GM21576 (cell line): ENCODE results near the gene SCN1A.
"Not testable (repeated sequence)": the region's sequence is repeated elsewhere in the genome, so short reads cannot be mapped to it uniquely, and the experiment has no call there.

Experiments used
- ATAC-seq: cut with Tn5 transposase; IDR thresholded peaks from one replicate; pipeline ENCODE4 v1.9.1; 2021; ENCODE audit warnings: mild to moderate bottlenecking, moderate library complexity; ENCODE audit not compliant: unreplicated experiment

The SCN1A gene

DNA sequence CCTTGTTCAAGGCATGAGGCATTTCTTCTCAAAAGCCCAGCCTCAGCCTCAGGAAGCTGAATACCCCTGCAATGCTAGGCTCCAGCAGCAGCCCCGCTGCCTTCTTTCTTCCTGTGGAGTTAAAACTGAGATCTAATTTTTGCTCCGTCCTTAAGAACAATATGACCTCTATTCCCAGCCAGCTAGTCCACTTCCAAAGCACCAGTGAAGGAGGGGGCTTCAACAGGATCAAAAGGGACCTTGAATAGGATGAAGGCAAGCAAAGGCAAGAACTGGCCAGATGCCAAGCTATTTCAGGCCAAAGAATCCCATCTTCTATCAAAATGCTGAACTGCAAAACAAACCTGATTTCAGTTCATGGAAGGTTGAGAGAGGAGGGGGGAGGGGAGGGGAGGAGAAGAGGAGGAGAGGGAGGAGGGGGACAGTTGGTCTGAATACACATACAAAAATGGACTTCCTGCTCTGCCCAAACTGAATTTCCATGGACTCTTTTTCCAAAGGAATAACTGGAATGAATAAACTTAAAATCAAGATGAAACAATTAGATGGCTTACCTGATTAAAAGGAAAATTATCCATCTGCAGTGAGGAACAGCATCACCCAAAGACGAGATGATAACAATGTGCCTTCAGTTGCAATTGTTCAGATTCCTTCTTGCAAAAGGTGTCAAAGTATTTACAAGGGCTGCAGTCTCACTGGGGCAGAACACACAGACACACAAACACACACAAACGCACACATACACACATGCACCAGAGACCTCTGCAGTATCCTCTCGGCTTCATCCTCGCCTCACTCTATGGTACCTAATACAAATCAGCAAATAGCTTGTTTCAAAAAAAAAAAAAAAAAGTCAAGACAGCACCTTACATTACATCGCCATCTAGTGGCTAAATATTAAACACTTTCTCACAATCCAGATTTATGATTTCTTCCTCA lies at the start of gene SCN1A:
Gene SCN1A, minus strand, starts transcription at position 804 of the 939 bp plus-strand sequence. CDS start 54,399 bp downstream, outside the sequence.
- ATAC-seq = peak; percentile 69

GRCh38 chr2:166173263-166173662 lies 45.4 kb upstream of the SCN1A start:
- no peak for ATAC-seq

DNA sequence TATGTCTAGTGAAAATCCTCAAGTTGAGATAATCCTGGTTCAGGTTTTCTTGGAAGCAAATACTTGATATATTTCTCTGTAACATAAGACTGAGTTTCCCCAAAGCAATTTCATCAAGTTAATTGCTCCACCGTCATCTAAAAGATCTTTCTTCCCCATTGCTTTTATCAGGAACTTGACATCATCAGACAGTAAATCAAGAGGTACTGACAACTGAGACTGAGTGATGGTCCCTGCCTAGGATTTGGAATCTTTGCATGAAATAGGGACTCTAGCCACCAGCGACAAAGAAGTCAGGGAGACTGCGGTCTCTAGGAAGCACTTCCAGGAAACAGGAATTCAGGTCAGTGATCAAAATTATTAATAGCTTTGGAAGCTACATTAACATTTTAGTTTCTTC lies 43.4 kb upstream of the SCN1A start:
- ATAC-seq = no peak

- ATAC-seq = peak; percentile 75
These were observed 42.5 kb upstream of the SCN1A start for GRCh38 chr2:166170356-166170755.

DNA sequence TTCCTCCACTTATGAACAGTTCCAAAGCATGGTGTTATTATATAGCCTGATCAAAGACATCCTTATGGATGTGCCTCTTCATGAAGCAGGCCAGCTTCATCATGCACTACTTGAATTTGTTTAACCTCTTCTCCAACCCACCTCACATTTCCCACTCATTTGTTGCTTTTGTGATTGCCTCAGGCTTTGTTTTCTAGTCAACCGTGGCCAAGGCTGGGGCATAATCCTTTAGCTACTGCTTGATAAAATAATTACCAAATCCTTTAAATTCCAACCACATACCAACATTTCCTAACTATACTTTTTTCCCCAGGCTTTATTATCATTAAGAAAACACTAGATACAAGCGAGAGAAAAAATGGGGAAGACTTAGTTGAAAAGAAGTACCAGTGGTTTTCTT lies 39.6 kb upstream of the SCN1A start:
- ATAC-seq = no peak

DNA sequence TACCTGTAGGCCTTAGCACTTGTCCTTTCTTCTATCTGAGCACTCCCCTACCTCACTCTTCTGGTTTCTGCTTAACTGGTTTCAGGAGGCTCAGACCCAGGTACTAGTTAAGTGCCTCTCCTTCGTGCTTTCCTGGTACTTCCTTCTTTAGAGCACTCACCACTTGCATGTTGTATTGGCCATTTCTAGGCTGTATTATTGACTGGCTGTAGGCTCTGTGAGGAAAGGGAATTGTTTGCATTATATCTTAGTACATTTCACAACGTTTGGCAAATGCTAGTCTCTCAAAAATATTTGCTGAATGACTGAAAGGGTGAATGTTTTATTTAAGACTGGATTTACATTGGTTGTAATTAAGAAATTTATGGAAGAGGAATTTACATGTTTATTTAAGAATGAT lies 36.0 kb upstream of the SCN1A start:
- ATAC-seq = no peak

DNA sequence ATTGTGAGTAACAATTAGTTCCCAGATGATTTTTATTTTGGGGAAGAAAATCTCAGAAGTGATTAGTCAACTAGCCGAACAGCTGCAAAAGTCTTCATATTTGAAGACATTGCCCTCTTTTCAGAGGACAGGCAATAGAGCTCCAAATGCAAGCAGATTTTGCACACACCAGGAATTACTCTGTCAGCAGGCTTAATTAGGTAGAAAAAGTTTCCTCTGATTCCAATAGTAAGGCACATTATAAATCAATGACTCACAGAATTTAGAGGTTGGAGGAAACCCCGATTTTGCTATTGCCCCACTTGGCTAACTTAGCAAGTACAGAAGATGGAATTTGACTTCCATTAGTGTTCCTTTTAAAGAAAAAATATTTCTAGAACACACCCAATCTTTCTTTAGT lies 30.7 kb upstream of the SCN1A start:
- no peak for ATAC-seq

DNA sequence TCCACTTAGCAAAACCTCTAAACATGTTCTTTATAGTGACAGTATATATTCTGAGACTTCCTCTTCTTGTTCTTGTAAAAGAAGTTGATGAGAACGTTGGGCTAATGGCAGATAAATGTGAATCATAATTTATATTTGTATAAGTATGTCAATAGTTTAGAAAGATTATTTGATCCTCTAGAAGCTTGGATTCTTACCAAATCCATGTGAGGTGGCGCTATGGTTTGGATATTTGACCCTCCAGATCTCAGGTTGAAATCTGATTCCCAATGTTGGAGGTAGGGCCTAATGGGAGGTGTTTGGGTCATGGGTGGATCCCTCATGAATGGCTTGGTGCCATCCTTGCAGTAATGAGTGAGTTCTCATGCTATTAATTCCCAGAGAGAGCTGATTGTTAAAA lies 29.8 kb upstream of the SCN1A start:
- ATAC-seq = no peak

GRCh38 chr2:166156985-166157490 lies 29.2 kb upstream of the SCN1A start:
- no peak for ATAC-seq

GRCh38 chr2:166155589-166155988 lies 27.8 kb upstream of the SCN1A start:
- ATAC-seq = no peak

- no peak for ATAC-seq
These were observed 27.0 kb upstream of the SCN1A start for GRCh38 chr2:166154685-166155338.

GRCh38 chr2:166152064-166152463 lies 24.2 kb upstream of the SCN1A start:
- no peak for ATAC-seq

GRCh38 chr2:166148500-166149400 lies 20.9 kb upstream of the SCN1A start:
- ATAC-seq = no peak

GRCh38 chr2:166147883-166148282 lies 20.1 kb upstream of the SCN1A start:
- ATAC-seq = no peak

- ATAC-seq = no peak
These were observed 16.3 kb upstream of the SCN1A start for GRCh38 chr2:166144071-166144470.

GRCh38 chr2:166140932-166141331 lies 13.1 kb upstream of the SCN1A start:
- no peak for ATAC-seq

GRCh38 chr2:166140475-166140874 lies 12.7 kb upstream of the SCN1A start:
- no peak for ATAC-seq

DNA sequence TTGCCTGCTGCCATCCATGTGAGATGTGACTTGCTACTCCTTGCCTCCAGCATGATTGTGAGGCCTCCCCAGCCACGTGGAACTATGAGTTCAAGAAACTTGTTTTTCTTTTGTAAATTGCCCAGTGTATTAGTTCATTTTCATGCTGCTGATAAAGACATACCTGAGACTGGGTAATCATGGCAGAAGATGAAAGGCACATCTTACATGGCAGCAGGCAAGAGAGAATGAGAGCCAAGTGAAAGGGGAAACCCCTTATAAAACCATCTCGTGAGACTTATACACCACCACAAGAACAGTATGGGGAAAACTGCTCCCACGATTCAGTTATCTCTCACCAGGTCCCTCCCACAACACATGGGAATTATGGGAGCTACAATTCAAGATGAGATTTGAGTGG lies 11.7 kb upstream of the SCN1A start:
- not testable (repeated sequence) for ATAC-seq

GRCh38 chr2:166138667-166139066 lies 10.8 kb upstream of the SCN1A start:
- ATAC-seq = no peak

- no peak for ATAC-seq
These were observed 10.3 kb upstream of the SCN1A start for GRCh38 chr2:166138144-166138543.

- no peak for ATAC-seq
These were observed 9.5 kb upstream of the SCN1A start for GRCh38 chr2:166137331-166137730.
